Tibial artery (tissue), 4 donors: Measurements from ENCODE around the gene NOX3.

Experiments used
- DNase-seq, 2 donors: peaks; one replicate each; pipeline ENCODE4 v3.0.0-alpha.2; 2019
- H3K27ac ChIP-seq, 2 donors: fragments of 200-600 bp; sonication (generic) in 1 of 2; 1 replicate in 1 of 2; 2 replicates in 1 of 2; pipeline ENCODE4 v1.5.1; 2018 to 2019; ENCODE audit warnings: mild to moderate bottlenecking in 1 of 2
- H3K27me3 ChIP-seq, 2 donors: fragments of 200-600 bp; sonication (generic) in 1 of 2; one replicate each; pipeline versions ENCODE4 v1.5.1 to v1.6.0; 2016 to 2019
- H3K36me3 ChIP-seq, 3 donors: fragments of 200-600 bp; sonication (generic) in 2 of 3; one replicate each; pipeline ENCODE4 v1.5.1; 2016 to 2019; ENCODE audit warnings: mild to moderate bottlenecking in 2 of 3
- H3K4me1 ChIP-seq, 4 donors: fragments of 200-600 bp; sonication (generic) in 2 of 4; 1 replicate in 3 of 4; 2 replicates in 1 of 4; pipeline ENCODE4 v1.5.1; 2016 to 2019
- H3K4me3 ChIP-seq, 2 donors: fragments of 200-600 bp; sonication (generic) in 1 of 2; 1 replicate in 1 of 2; 2 replicates in 1 of 2; pipeline ENCODE4 v1.5.1; 2018 to 2019; ENCODE audit warnings: mild to moderate bottlenecking in 2 of 2
- H3K9me3 ChIP-seq, 3 donors: fragments of 200-600 bp; sonication (generic) in 1 of 3; one replicate each; pipeline ENCODE4 v1.5.1; 2016 to 2019
- intact Hi-C: fragments of 100-400 bp; cut with DNase I; formaldehyde crosslinking; loops from one replicate; pipeline ENCODE4 v1.15.0; 2023; ENCODE audit warnings: low total_unique reads
- TF ChIP-seq, protein P1 (sequence below), 2 experiments: fragments of 200-600 bp in 1 of 2; fragments of 450-650 bp in 1 of 2; IDR thresholded peaks; one replicate each; pipeline ENCODE4 v1.5.1; 2017 to 2019; ENCODE audit warnings: antibody characterized with exemption in 2 of 2, mild to moderate bottlenecking in 1 of 2, moderate library complexity in 1 of 2

NOX3 gene, protein sequence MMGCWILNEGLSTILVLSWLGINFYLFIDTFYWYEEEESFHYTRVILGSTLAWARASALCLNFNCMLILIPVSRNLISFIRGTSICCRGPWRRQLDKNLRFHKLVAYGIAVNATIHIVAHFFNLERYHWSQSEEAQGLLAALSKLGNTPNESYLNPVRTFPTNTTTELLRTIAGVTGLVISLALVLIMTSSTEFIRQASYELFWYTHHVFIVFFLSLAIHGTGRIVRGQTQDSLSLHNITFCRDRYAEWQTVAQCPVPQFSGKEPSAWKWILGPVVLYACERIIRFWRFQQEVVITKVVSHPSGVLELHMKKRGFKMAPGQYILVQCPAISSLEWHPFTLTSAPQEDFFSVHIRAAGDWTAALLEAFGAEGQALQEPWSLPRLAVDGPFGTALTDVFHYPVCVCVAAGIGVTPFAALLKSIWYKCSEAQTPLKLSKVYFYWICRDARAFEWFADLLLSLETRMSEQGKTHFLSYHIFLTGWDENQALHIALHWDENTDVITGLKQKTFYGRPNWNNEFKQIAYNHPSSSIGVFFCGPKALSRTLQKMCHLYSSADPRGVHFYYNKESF

DNA sequence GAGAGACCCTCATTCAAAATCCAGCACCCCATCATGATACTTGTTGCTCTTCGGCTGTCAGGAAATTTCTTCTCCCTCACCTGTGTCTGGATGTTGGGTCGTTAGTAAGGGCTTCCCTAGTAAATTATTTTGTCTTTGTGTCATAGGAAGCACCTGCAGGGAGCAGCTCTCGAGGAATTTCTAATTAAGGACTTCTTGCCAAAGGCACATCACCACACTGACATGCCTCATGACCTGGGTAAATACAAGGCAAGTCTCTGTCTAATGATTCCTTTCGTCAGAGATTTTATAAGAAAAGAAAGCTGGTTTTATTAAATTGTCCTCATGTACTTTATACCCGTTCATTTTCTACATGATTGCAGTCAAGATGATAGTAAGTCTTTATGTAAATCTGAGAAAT is at the start of gene NOX3:
TSS of gene NOX3 (minus strand) at position 74 of the 400 bp plus-strand sequence. CDS start at position 35, 39 bp downstream.
- no peaks in the 10 kb centered on the region for H3K27me3 ChIP-seq
- H3K36me3 ChIP-seq = no peaks in the 10 kb centered on the region
- H3K4me1 ChIP-seq = no peaks in the 10 kb centered on the region
- TF ChIP-seq, protein P1, sequence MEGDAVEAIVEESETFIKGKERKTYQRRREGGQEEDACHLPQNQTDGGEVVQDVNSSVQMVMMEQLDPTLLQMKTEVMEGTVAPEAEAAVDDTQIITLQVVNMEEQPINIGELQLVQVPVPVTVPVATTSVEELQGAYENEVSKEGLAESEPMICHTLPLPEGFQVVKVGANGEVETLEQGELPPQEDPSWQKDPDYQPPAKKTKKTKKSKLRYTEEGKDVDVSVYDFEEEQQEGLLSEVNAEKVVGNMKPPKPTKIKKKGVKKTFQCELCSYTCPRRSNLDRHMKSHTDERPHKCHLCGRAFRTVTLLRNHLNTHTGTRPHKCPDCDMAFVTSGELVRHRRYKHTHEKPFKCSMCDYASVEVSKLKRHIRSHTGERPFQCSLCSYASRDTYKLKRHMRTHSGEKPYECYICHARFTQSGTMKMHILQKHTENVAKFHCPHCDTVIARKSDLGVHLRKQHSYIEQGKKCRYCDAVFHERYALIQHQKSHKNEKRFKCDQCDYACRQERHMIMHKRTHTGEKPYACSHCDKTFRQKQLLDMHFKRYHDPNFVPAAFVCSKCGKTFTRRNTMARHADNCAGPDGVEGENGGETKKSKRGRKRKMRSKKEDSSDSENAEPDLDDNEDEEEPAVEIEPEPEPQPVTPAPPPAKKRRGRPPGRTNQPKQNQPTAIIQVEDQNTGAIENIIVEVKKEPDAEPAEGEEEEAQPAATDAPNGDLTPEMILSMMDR (IDR thresholded peaks at IDR 0.05) = no peak
- no peak within 1 kb of the TSS for H3K4me3 ChIP-seq
- intact Hi-C loops = no loop called here
- no peak within 1 kb of the TSS for H3K27ac ChIP-seq
- no peaks in the 10 kb centered on the region for H3K9me3 ChIP-seq
- no peak for DNase-seq

DNA sequence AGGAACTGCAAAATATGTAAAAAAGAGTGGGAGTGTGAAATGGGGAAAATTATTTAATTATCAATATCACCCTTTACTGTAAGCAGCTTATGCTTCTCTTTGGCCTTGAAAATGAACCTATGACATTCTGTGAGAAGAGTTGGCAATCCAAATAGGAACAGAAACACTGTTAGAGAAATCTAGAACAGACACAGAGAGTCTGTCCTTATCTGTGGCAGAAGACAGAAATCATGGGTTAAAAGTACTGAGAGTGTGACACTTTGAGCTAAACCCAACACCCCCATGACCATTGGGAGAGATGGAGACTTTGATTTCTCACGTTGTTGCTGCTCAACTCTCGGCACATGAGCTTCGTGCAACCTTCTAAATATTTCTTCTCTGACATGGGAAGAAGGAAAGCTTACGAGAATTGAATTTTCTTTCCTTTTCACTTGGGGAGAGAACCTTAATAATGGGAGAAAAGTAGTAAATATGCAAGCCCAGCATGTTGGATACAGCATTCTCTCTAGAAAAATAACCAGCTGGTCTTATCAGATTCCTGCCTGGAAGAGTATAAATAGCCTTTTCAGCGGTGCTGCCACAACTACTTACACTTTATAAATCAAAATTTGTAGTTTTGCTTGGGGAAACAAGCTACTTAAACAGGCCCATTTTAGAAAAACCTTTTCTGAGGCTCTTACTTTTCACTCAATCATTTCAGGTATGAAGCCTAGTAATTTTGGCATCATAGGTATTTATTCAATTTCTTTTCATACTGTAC is 49.4 kb upstream of the NOX3 start:
- H3K27ac ChIP-seq = peak overlapping the region; percentile 50 to 56
- H3K9me3 ChIP-seq = no peaks in the 10 kb centered on the region
- TF ChIP-seq, protein P1 (IDR thresholded peaks at IDR 0.05) = no peak
- no peaks in the 10 kb centered on the region for H3K36me3 ChIP-seq
- no peak overlapping the region for H3K4me3 ChIP-seq
- intact Hi-C loops = no loop called here
- DNase-seq = no peak
- H3K4me1 ChIP-seq = peaks cover 0 to 57% (median 22%) of the 10 kb centered on the region in 4 donors
- H3K27me3 ChIP-seq = no peaks in the 10 kb centered on the region

DNA sequence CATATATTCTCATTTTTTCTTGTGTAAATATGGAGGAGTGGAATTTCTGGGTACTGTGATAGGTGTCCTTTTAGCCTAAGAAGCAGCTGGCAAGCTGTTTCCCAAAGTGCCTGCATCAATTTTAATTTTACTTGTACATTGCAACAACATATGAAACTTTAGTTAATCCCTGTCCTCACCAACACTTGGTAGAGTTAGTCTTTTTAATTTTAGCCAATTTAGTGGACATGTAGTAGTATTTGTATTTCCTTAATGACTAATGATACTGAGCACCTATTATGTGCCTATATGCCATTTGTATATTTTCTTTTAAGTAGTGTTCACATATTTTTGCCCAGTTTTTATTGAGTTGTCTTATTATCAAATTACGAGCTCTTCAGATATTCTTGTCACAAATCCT is 46.8 kb upstream of the NOX3 start:
- intact Hi-C loops = no loop called here
- TF ChIP-seq, protein P1 (IDR thresholded peaks at IDR 0.05) = no peak
- DNase-seq = no peak

DNA sequence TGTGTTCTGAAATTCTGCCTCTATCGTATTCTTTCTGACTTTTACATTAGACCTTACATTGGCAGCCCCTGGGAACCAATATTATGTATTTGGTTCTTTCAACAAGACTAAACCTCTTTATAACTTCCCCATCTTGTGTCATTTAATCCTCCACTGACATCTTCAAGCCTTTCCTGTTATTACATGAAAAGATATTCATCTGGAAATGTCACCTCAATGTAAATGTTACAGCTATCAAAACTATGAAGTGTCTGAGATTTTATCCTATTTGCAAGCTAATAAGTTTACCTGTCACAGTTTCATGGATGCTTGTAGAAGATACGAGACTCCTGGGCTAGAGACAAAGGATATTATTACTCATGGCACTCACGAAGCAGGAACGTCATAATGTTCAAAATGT is 43.9 kb upstream of the NOX3 start:
- Histone ChIP-seq H3K27ac (no peak overlapping the region), H3K4me1 (peaks cover 0 to 24% (median 13%) of the 10 kb centered on the region in 4 donors), H3K9me3 (no peaks in the 10 kb centered on the region), H3K4me3 (no peak overlapping the region), H3K36me3 (no peaks in the 10 kb centered on the region), H3K27me3 (no peaks in the 10 kb centered on the region)
- DNase-seq = no peak
- intact Hi-C loops = no loop called here
- TF ChIP-seq, protein P1 (IDR thresholded peaks at IDR 0.05) = no peak

More for the DNA sequence above, 46.8 kb upstream of the NOX3 start:
- peaks cover 0 to 32% (median 16%) of the 10 kb centered on the region in 4 donors for H3K4me1 ChIP-seq
- no peaks in the 10 kb centered on the region for H3K27me3 ChIP-seq
- H3K36me3 ChIP-seq = no peaks in the 10 kb centered on the region
- H3K27ac ChIP-seq = no peak overlapping the region
- no peaks in the 10 kb centered on the region for H3K9me3 ChIP-seq
- no peak overlapping the region for H3K4me3 ChIP-seq

DNA sequence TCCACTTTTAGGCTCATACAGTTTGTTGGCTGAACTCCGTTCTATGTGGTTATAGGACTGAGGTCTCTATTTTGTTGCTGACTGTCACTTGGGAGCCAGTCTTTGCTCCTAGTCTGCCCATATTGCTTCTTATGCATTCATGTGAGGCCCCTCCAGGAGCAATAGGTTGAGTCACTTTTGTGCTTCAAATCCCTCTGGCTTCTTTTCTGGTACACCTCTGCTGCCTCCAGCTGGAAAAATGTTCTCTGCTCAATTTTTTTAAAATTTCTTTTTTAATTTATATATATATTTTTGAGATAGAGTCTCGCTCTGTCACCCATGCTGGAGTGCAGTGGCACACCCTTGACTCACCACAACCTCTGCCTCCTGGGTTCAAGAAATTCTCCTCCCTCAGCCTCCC is 42.7 kb upstream of the NOX3 start:
- intact Hi-C loops = no loop called here
- TF ChIP-seq, protein P1 (IDR thresholded peaks at IDR 0.05) = no peak
- no peak for DNase-seq
- Histone ChIP-seq H3K27me3 (no peaks in the 10 kb centered on the region), H3K4me3 (no peak overlapping the region), H3K36me3 (no peaks in the 10 kb centered on the region), H3K27ac (no peak overlapping the region), H3K9me3 (no peaks in the 10 kb centered on the region), H3K4me1 (peaks cover 6 to 31% (median 22%) of the 10 kb centered on the region in 4 donors)
